Measurements from ENCODE around the gene KIRREL3.

Gene KIRREL3

DNA sequence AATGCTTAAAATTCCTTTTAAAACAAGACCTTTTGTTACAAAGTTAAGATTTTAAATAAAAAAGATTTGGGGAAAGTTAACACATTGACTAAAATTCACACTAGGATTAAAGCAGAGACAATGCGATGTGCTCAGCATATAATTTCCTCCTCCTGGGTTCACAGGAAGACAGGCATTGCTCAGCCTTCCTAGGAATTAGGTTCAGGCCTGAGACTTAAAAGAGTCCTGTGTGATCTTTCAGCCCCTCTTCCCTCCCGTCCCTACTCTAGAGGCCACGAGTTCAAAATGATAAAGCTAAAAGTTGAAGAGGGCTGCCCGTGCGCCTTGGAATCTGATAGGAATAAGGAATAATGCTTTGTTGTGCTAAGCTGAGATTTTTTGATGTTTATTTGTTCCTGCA, 218.6 kb downstream of the KIRREL3 start:
- no peak for DNase-seq (ENCODE audit: low spot score)

DNA sequence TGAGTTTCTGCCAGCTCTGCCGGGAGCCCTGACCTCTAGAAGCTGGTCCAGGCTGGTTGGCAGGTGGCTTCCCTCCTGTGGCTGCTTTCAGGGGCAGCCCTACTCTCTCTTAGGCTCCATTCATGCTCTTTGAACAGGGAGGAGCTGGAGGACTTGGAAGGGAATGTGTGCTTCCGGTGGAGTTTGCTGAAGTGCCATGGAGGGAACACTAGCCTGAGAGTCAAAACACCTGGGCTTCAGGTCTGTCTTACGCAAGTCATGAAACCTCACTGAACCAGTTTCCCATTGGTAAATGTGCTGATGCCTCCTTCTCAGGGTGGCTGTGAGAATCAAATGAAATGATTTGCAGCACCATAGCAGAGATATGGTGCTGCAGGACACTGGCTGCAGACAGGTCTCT, 224.5 kb downstream of the KIRREL3 start:
- DNase-seq (ENCODE audit: low spot score) = no peak

DNA sequence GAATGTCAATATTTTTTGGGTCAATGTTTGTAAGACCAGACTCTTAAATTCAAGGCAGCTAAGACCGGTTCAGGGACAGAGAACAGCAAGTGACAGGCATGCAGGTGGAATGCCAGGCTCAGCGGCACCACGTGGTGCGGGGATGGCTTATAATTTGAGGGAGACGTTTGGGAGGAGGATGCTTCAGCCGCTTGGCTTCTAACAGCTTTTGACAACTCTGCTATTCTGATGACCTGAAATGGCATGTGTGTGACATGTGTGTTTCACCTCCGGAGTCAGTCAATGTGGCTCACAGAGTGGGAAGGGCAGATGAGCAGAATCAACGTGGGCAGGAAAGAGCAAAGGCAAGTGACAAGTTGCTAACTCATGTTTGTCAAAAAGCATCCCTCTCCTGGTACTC, 228.3 kb downstream of the KIRREL3 start:
- no peak for DNase-seq (ENCODE audit: low spot score)

DNA sequence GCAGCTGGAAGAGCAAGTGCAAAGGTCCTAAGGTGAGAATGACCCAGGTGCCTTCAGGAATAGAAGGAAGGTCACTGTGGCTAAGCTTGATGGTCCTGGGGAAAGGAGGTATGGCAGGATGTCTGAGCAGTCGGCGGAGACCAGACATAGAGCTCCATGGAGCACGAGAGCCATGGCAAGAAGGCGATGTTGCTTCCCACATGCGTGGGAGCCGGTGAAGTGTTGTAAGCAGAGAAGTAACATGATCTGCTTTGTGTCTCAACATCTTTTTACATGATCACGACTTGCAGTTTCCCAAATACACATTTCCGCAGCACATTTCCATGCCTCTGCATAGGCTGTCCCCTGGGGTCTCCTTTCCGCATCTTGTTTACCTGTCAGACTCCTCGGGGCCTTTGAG, 231.9 kb downstream of the KIRREL3 start:
- DNase-seq (ENCODE audit: low spot score) = no peak

DNA sequence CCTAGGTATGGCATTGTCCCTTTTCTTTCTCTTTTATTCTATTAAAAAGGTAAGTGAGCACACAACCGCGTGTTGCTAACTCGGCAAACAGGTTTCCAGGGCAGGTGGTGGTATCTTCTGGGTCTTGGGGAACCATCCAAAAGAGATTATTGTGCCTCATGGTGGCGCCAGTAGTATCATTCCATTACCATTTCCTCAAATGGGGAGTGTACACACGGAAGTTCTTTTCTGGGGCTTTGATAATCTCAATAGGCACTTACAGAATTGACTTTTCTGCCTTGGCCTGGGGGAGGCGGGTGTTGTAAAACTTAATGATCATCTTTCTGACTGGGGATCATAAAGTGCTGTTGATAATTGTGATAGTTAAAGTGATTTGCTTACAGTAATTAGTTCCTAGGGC, 234.1 kb downstream of the KIRREL3 start:
- DNase-seq (ENCODE audit: low spot score) = no peak

DNA sequence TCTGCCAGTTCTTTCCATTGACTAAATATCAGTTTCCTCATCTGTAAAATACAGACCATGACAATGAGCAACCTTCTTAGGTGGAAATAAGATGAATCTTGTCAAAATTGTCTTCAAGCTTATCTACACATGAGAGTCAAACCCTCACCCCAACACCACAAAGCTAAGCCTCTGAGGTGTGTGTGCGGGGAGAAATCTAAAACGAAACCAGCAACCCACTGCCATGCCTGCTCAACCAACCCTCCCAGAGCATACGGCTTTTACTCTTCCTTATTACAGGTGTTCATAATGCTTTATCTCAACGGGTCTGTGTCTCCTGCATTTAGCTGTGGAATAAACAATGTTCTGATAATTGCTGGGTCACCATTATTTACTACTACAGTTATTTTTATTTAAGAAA, 235.4 kb downstream of the KIRREL3 start:
- no peak for DNase-seq (ENCODE audit: low spot score)

DNA sequence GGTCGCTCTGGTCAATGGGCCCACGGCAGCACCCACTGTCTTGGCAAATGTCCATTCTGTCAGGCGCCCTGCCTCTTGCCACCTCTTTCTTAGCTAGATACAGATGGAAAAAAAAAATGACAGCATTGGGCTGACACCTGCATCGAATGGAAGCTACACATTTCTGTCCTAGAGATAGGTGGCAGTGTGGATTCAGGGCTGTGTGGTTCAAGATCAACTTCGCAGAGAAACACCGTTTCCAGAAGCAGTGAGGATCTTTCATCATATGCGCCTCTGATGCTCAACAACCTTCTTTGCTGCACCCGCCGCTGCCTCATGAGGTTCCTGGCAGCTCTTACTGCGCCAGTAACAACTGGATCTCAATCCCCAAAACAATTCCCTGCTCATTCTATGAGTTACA, 236.3 kb downstream of the KIRREL3 start:
- no peak for DNase-seq (ENCODE audit: low spot score)

DNA sequence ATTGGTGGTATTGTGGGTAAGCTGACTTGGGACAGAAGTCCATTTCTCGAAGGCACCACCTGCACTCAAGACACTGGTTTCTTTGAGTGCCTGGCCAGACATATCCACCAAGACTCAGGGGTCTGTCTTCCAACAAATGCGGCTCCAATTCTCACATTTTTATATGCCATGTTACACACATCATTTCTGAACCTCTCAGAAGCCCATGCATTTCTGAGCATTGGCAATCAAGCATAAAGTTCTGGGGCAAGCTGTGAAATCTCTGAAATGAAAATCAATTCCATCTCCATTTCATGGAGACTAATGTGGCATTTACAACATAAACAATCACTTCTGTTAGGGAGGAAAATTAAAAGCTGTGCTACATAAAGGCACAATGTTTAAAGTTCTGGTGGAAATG, 243.7 kb downstream of the KIRREL3 start:
- no peak for DNase-seq (ENCODE audit: low spot score)

DNA sequence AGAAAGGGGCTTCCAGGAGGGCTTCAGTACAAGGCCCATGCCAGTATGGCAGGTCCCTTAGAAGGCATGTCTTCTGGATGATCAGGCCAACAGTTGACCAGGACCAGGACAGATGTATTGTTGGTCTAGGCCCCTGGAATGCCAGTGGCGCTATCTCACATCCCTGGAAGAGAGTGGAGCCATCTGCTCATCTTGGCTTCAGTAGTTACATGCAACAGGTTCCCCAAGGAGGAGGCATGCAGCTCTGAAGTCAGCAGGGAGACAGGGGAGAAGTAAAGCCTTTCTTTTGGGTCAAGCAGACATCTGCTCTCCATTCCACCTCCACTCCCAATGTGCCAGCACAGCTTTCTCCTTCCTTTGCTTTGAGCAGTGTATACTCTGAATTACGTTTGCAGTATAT, 244.1 kb downstream of the KIRREL3 start:
- DNase-seq (ENCODE audit: low spot score) = no peak

DNA sequence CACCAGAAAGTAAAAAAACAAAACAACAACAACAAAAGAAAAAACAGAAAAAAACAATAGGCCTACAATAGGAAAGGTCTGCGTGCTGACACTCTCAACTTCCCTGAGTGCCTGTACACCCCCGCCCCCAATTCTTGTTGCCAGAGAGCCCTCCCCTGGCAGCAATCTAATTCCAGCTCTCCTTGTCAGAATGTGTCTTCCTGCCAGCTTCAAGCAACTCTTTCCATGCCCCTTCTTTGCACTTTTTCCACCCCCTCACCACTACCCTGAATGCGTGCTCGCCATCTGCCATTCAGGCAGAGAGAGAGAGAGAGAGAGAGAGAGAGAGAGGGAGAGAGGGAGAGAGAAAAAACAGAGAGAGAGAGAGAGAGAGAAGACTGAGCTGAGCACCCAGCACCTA, 245.0 kb downstream of the KIRREL3 start:
- DNase-seq (ENCODE audit: low spot score) = no peak

DNA sequence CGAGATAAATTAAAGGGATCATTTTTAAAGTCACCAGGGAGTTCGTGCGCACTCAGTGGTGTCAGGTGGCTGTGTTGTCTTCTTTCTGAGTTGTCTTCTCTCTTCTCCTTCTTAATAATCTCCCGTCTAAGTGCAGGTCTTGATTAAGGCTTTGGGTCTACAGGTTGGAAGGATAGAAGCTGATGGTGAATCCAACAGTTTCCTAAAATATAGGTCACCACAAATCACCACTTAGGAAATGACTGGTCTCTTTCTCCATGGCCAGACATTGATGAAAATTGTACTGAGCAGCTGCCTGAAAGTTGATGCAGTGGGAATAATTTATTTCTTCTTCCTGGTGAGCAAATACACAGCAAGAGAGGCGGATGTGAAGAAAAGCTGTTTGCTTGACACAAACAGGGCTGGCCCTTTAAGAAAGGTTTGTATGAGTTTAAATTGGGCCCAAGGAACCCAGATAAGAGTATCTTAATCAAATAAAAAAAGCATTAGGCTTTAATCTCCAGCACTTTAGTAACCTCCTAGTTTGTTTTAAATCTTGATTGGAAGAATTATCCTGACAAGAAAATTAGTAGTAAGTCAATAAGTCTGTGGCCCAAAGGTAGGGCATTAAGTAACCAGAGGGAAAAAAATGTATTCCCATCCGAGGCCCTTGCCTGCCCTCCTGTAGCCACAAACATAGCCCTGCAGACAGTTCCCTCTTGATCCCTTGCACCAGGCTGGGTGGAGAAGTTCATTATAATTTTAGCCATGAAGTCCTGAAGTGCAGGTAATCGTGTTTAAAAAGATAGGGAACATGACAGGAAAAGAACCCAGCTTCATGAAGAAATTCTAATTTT, 245.8 kb downstream of the KIRREL3 start:
- DNase-seq (ENCODE audit: low spot score) = no peak

DNA sequence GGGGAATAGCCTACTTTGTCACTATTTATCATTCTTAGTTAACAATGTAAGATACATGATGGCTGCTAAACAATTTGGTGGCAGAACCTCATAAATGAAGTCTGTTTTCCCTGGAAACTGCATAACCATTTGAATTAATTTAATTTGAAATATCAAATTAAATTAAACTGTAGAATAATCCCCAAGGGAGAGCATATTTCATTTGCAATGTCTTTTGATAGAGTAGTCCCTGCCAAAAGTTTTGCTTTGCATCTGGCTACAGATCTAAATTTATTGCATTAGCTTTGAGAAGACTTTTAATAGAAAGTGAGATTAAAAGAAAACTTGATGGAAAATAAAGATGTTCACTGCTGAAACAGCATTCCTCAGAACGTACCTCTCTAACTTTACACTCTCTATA, 246.6 kb downstream of the KIRREL3 start:
- no peak for DNase-seq (ENCODE audit: low spot score)

DNA sequence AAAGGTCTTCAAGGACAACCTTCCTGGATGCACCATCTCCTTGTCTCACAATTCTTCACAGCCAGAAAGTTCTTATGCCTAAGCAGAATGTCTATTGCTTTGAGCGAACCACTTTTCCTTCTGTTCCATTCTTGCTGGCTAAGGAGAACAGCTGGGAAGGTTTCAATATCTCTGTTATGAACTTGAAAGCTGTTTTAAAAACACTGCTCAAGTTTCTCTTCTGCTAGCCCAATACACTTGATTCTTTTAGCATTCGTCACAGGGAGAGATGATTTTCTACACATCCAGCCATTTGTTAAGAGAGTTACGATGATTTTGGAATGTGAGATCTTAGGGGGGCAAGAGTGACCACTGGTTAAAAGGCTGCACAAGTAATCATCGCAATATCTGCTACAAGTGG, 249.3 kb downstream of the KIRREL3 start:
- DNase-seq (ENCODE audit: low spot score) = no peak

DNA sequence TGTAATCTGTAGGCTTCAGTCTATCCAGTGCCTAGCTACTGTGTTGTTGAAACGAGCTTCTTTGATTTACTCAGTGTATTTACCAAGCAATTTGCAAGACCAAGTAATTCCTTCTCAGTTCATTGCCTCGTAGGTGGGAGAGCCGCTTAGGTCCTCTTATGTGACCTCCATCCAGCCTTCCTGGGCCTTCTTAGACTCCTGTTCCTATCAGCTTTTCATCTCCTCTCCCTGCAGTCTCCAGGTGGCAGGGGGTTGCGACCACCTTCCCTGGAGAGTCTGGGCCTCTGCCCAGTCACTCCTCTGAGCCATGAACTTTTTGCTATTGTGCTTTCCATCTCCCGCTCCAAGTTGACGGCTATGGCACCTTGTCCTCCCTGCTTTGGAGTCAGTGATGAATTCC, 251.8 kb downstream of the KIRREL3 start:
- no peak for DNase-seq (ENCODE audit: low spot score)

DNA sequence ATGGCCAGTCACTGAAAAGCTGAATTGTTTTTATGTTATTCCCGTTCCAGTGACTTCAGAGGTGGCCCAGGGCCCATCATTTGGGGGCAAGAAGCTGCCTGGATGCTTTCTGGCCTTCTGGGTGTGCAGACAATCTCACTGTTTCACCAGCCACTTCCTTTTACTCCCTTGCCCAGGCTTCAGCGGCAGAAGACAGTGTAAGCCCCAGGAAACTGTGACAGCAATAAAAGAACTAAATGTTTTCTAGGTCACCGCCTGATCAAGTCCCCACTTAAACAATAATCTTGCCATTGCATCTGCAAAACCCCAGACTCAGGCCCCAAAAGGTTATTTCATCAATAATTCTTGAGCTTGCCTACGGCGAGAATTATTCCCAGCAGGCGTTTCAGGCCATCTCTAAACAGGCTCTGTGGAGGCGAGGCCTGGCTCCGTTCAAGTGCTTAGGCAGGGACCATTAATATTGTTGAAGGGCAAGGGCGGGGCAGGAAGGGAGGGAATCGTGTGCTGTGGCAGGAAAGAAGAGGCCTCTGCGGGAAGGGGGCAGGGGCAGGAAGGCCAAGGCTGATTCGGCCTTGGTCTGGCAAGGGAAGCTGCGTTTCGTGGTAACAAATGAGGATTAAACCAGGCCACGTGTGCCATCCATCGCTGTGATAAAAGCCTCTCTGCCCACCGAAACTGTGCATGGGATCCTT, 252.3 kb downstream of the KIRREL3 start:
- no peak for DNase-seq (ENCODE audit: low spot score)

DNA sequence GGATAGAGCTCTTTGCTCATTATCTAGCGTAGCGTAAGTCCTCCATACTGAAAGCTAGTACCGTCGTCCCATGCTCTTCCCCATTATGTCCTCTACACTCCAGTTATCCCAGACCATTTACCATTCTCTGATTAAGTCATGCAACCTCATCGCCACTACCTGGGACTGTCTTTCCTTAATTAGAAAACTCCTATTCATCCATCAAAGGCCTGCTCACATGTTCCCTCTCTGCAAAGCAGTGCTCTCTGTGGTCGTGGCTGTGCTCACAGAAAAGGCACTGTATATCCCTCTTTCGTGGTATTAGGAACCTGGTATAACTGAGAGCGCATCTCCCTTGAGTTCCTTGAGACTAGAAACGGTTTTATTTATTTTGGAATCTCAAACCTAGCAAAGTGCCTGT, 253.3 kb downstream of the KIRREL3 start:
- DNase-seq (ENCODE audit: low spot score) = no peak

DNA sequence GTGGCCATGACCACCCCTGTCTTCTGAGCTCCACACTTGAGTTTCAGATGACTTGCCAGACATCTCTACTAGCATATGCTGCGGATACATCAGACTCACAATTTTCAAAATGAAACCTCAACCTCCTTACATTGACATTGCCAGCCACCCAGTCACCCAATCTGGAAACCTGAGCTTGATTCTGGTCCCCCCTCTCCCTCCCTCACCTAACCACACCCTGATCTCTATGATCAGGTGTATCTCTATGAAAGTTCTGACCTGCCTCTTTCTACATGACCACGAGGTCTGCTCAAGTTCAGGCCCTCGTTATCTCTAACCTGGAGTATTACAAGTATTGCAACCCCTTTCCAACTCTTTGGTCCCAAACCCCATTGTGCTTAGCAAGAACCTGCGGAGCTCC, 254.1 kb downstream of the KIRREL3 start:
- no peak for DNase-seq (ENCODE audit: low spot score)

DNA sequence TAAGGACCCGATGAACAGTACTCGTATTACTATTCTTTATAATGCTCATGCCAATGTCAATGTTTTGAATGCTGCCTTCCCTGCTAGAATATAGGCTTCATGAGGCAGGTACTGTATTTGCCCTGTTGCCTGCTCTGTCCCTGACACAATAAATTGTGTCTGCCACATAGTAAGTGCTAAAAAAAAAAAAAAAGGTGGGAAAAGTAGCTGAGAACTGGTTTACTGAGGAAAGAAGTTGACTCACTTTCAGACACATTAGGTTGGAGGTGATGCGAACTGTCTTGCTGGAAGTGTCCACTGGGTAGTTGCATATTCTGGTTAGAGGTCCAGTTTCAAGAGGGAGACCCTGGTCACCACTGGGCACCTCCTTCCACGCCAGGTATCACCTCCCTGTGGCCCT, 255.9 kb downstream of the KIRREL3 start:
- DNase-seq (ENCODE audit: low spot score) = no peak

DNA sequence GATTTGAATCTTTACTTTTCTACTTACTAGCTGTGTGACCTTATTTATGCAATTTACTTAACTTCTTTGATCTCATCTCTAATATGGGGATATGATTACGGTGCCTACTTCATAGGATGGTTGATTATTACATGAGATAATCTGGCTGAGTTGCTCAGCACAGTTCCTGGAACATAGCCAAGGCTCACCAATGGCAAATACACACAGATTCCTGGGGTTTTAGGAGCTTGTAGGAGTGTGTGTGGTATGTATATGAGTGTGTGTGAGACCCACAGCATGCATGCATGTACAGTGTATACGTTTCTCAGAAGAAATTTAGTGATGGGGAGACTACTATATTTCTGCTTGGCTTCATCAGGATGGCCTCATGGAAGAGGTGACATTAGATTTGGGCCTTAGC, 256.9 kb downstream of the KIRREL3 start:
- no peak for DNase-seq (ENCODE audit: low spot score)

DNA sequence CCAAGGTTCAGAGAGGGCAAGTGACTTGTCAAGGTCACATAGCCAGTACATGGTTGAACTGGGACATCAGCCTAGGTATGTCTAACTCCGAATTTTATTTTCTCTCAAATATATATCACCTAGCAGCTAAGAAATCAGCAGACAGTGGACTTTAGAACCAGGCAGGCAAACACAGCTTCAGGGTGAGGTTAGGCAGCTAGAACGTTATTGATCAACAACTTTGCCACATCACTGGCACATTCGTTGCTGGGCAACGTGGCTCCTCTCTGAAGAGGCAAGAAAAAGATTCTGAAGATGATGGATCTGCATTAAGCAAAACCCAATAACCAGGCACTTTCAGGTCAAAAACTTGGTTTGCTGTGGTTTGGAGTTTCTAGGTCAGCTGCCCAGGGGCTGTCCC, 258.0 kb downstream of the KIRREL3 start:
- no peak for DNase-seq (ENCODE audit: low spot score)

DNA sequence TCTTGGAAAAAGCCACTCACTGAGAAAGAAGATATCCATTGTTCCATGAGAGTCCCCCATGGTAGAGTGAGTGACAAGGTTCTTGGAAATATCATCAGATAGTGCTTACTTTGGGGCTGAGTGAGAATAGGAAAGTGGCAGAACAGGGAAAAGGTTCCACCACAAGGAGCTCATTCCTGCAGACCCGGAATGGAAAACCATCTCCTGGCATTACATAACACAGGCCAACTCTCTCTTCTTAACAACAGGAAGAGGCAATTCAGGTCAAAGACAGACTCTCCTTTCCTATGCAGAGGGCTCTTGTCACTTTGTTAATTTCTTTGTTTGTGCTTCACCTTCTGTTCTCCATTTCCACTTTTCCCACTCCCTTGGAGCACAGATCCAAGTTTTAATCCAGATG, 259.7 kb downstream of the KIRREL3 start:
- no peak for DNase-seq (ENCODE audit: low spot score)

DNA sequence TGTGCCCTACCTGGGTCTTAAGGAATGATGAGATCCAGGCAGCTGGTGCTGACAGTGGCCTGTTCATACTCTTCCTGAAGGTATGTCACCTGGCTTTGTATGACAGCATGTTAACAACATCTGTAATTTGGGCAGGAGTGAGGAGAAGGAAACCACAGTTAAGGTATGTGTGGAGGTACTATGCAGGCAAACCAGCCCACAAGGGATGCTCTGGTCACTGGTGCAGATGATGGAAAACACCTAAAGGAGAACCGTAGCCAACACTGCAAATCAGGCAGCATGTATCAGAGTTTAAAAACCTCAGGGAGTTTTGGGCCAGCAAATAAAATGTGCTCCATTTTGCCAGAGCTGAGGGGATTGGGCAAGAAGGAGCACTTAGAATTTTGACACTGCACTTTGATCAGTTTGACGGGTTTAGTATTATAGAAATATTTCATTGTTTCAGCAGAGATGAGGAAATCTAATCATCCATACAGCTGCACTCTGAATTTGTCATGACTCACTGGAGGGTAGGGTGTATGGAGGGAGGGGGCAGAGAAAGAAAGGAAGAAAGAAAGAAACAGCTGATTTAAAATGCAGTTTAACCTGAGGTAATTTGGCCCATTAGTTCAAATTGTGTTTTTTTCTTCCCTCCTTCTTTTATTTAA, 260.9 kb downstream of the KIRREL3 start:
- no peak for DNase-seq (ENCODE audit: low spot score)

DNA sequence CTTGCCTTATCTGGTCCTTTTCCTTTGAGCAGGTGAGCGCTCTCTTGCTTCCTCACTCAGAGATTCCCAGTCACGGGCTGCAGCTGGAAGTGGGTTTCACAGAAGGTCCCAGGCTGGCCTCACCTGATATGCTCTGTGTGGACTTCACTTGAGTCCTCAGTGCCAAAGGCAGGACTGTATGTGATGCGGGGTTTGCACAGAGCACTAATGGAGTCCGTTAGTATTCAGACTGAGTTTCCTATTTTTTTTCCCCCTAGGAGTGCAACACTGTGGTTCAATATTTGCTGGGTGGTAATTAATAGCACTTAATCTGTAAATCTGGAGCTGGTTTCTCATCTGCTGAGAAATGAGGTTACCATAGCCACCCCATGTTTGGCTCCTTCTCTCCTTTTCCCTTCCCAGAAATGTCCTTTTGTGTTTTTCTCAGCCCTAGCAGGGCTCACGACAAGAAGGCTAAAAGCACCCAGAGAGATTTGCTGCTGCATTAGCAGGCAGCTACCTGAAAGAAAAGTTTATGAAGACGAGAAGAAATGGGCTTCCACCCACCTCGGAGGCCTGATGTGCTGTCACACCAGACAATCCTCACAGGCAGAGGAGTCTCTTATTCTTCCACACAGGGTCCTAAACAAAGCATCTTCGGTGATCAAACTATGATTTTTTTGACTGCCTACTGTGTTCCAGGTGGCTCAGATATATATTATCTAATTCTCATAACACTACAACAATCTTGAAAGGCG, 262.1 kb downstream of the KIRREL3 start:
- no peak for DNase-seq (ENCODE audit: low spot score)

Measured in activated CD4-positive, alpha-beta T cell treated with anti-CD3 and anti-CD28 coated beads, Interleukin-2, Interleukin-4, amounts not matched to agents 100 ng/mL and 50 ng/mL, durations not matched to agents 16 hours and 8 hours (primary cell).